ENCODE data around the gene ADGRG3. TPM values are rescaled to one million over a fixed set of nuclear protein-coding genes. Genes with fewer than 3 reads are reported as not detected.

Gene ADGRG3
- polyA plus RNA-seq, 3 donors, result 0.41 to 1.0 TPM; not detected in 1

- Histone ChIP-seq H3K4me1 (ENCODE audit: control insufficient read depth in 1 of 2, insufficient read depth in 2 of 2, low read length in 2 of 2) (peaks cover 25 to 27% of the 10 kb centered on the region in 2 donors), H3K79me2 (ENCODE audit: insufficient read depth, low read length) (no peaks in the 10 kb centered on the region), H3K27me3 (ENCODE audit: control insufficient read depth in 2 of 2, insufficient read depth in 2 of 2, low read length in 2 of 2) (no peaks in the 10 kb centered on the region), H4K20me1 (ENCODE audit: insufficient read depth, low read length) (no peaks in the 10 kb centered on the region), H3K4me2 (replicated peaks; ENCODE audit: extremely low read depth, low read length, poor library complexity, severe bottlenecking) (no peak overlapping the region), H2AFZ (ENCODE audit: insufficient read depth, low read depth, low read length, poor library complexity, severe bottlenecking) (no peak overlapping the region), H3K9ac (ENCODE audit: insufficient read depth, low read length, poor library complexity, severe bottlenecking) (no peak overlapping the region), H3K36me3 (replicated peaks in 1 of 2; ENCODE audit: control insufficient read depth in 1 of 2, insufficient read depth in 2 of 2, low read length in 2 of 2) (no peaks in the 10 kb centered on the region), H3K27ac (ENCODE audit: low read depth in 1 of 2, low read length in 2 of 2) (no peak overlapping the region), H3K9me3 (replicated peaks in 1 of 2; ENCODE audit: control insufficient read depth in 1 of 2, insufficient read depth in 1 of 2, low read length in 2 of 2) (no peaks in the 10 kb centered on the region), H3K4me3 (replicated peaks in 1 of 3; ENCODE audit: low read depth in 2 of 3, low read length in 3 of 3) (no peak overlapping the region)
- no peak for DNase-seq
- no peak for TF ChIP-seq CTCF (IDR thresholded peaks at IDR 0.05)
- intact Hi-C loops (cut with micrococcal nuclease), result loop anchor here in 1 of 2 donors (5.0 kb wide), 2 partner anchors 33 to 58 kb away; no protein-coding TSS in a partner anchor
- peaks cover 38% of the 10 kb centered on the region for H3K4me1 Mint-ChIP-seq
- H3K9me3 Mint-ChIP-seq, result peaks cover 0 to 2% (median 0%) of the 10 kb centered on the region in 7 donors
- WGBS (ENCODE audit: insufficient coverage), result 85% methylated on average over 12 of the region's 15 CpGs
- H3K27ac Mint-ChIP-seq, result peak overlapping the region in 6 of 7 donors; percentile 38 to 90 (median 70)
- peaks cover under 1 to 4% (median 3%) of the 10 kb centered on the region in 3 donors for H3K27me3 Mint-ChIP-seq (ENCODE audit: low read depth in 3 of 3)
- no peak overlapping the region for H3K4me3 Mint-ChIP-seq
- peaks cover 4 to 6% of the 10 kb centered on the region in 2 donors for H3K36me3 Mint-ChIP-seq
These were observed 4.0 kb upstream of the ADGRG3 start for GRCh38 chr16:57663917-57664661.

- no peak for TF ChIP-seq CTCF (IDR thresholded peaks at IDR 0.05)
- peaks cover 44% of the 10 kb centered on the region for H3K4me1 Mint-ChIP-seq
- H4K20me1 ChIP-seq (ENCODE audit: insufficient read depth, low read length), result no peaks in the 10 kb centered on the region
- WGBS (ENCODE audit: insufficient coverage), result 100% methylated on average over 1 of the region's 6 CpGs
- H3K4me2 ChIP-seq (replicated peaks; ENCODE audit: extremely low read depth, low read length, poor library complexity, severe bottlenecking), result no peak overlapping the region
- H3K79me2 ChIP-seq (ENCODE audit: insufficient read depth, low read length), result no peaks in the 10 kb centered on the region
- no peak overlapping the region for H2AFZ ChIP-seq (ENCODE audit: insufficient read depth, low read depth, low read length, poor library complexity, severe bottlenecking)
- no peaks in the 10 kb centered on the region for H3K36me3 ChIP-seq (replicated peaks in 1 of 2; ENCODE audit: control insufficient read depth in 1 of 2, insufficient read depth in 2 of 2, low read length in 2 of 2)
- intact Hi-C loops (cut with micrococcal nuclease), result loop anchor here in 1 of 2 donors (5.0 kb wide), 2 partner anchors 33 to 58 kb away; no protein-coding TSS in a partner anchor
- H3K27ac ChIP-seq (ENCODE audit: low read depth in 1 of 2, low read length in 2 of 2), result no peak overlapping the region
- peak overlapping the region in 4 of 7 donors; percentile 6 to 90 (median 80) for H3K27ac Mint-ChIP-seq
- H3K27me3 ChIP-seq (ENCODE audit: control insufficient read depth in 2 of 2, insufficient read depth in 2 of 2, low read length in 2 of 2), result no peaks in the 10 kb centered on the region
- H3K4me3 Mint-ChIP-seq, result no peak overlapping the region
- H3K9me3 ChIP-seq (replicated peaks in 1 of 2; ENCODE audit: control insufficient read depth in 1 of 2, insufficient read depth in 1 of 2, low read length in 2 of 2), result no peaks in the 10 kb centered on the region
- H3K36me3 Mint-ChIP-seq, result peaks cover 6% of the 10 kb centered on the region in 2 donors
- H3K9me3 Mint-ChIP-seq, result peaks cover 0 to 2% (median 0%) of the 10 kb centered on the region in 7 donors
- DNase-seq, result no peak
- H3K4me3 ChIP-seq (replicated peaks in 1 of 3; ENCODE audit: low read depth in 2 of 3, low read length in 3 of 3), result no peak overlapping the region
- H3K9ac ChIP-seq (ENCODE audit: insufficient read depth, low read length, poor library complexity, severe bottlenecking), result no peak overlapping the region
- H3K27me3 Mint-ChIP-seq (ENCODE audit: low read depth in 3 of 3), result peaks cover 0 to 4% (median 3%) of the 10 kb centered on the region in 3 donors
- H3K4me1 ChIP-seq (ENCODE audit: control insufficient read depth in 1 of 2, insufficient read depth in 2 of 2, low read length in 2 of 2), result peaks cover 30 to 32% of the 10 kb centered on the region in 2 donors
These were observed 3.5 kb upstream of the ADGRG3 start for GRCh38 chr16:57664662-57665025.

All from CD14-positive monocyte (primary cell).